Stimulated activated naive CD4-positive, alpha-beta T cell treated with Interleukin-2 at 50 U/mL for 16 hours (primary cell): ENCODE data around the gene PTGIR.
A peak's percentile ranks its signal among the peaks of the same experiment; 100 is the strongest.
"Not testable (repeated sequence)": the region's sequence is repeated elsewhere in the genome, so short reads cannot be mapped to it uniquely, and the experiment has no call there.

Experiments
- DNase-seq: peaks from one replicate; lab custom pipeline; 2025; lab: John Stamatoyannopoulos, UW

The PTGIR gene

GRCh38 chr19:46639358-46640182 lies 14.7 kb upstream of the PTGIR start:
- no peak for DNase-seq

GRCh38 chr19:46637224-46637623 lies 12.3 kb upstream of the PTGIR start:
- DNase-seq = no peak

- DNase-seq = peak; percentile 21
Observed at GRCh38 chr19:46635920-46636761, 11.3 kb upstream of the PTGIR start, which contains the start of gene GNG8. Gene GNG8, minus strand, starts transcription at chr19:46636202. Its CDS starts 1,520 bp downstream, at chr19:46634682.

- DNase-seq = no peak
Observed at GRCh38 chr19:46634656-46635218, 9.8 kb upstream of the PTGIR start.

- DNase-seq = peak; percentile 89
Observed at GRCh38 chr19:46634045-46634655, 9.3 kb upstream of the PTGIR start.

- no peak for DNase-seq
Observed at GRCh38 chr19:46633130-46633529, 8.2 kb upstream of the PTGIR start.

- no peak for DNase-seq
Observed at GRCh38 chr19:46631481-46631880, 6.6 kb upstream of the PTGIR start.

- DNase-seq = no peak
Observed at GRCh38 chr19:46630586-46631205, 5.8 kb upstream of the PTGIR start.

- no peak for DNase-seq
Observed at GRCh38 chr19:46629546-46630025, 4.7 kb upstream of the PTGIR start.

- DNase-seq = not testable (repeated sequence)
Observed at GRCh38 chr19:46628970-46629369, 4.1 kb upstream of the PTGIR start.

- DNase-seq = no peak
Observed at GRCh38 chr19:46626446-46626845, 1.6 kb upstream of the PTGIR start.

- no peak for DNase-seq
Observed at GRCh38 chr19:46625731-46626130, 842 bp upstream of the PTGIR start.

- DNase-seq = no peak
Observed at GRCh38 chr19:46623915-46624502, 880 bp downstream of the PTGIR start.

- DNase-seq = no peak
Observed at GRCh38 chr19:46622118-46622446, 2.8 kb downstream of the PTGIR start.

- no peak for DNase-seq
Observed at GRCh38 chr19:46621191-46622117, 3.4 kb downstream of the PTGIR start.

GRCh38 chr19:46620716-46621115 lies 4.2 kb downstream of the PTGIR start:
- no peak for DNase-seq

- no peak for DNase-seq
Observed at GRCh38 chr19:46620267-46620666, 4.6 kb downstream of the PTGIR start.

GRCh38 chr19:46618670-46619231 lies 6.1 kb downstream of the PTGIR start:
- DNase-seq = no peak

- no peak for DNase-seq
Observed at GRCh38 chr19:46617601-46618000, 7.3 kb downstream of the PTGIR start.
